SK-N-SH (cell line): Measurements from ENCODE around the gene EIF4H. TPM values are rescaled to one million over a fixed set of nuclear protein-coding genes. Genes with fewer than 3 reads are reported as not detected.

ENCODE experiments used
- CTCF ChIA-PET: fragments of 300-600, 350-600 bp; formaldehyde crosslinking; extraction: SDS; loops from one replicate; lab custom pipeline; 2021; lab: Yijun Ruan, JAX
- POLR2A ChIA-PET: fragments of 350-600 bp; sonication (Branson Sonifier 250); formaldehyde crosslinking; extraction: SDS; loops from one replicate; lab custom pipeline; 2020; ENCODE audit warnings: antibody characterized with exemption, inconsistent platforms; lab: Yijun Ruan, JAX
- DNase-seq: peaks from one replicate; pipeline ENCODE4 v3.0.0; 2012
- H2AFZ ChIP-seq: fragments of 200-600 bp; sonication (generic); 2 replicates; pipeline ENCODE4 v1.8.1; 2016; ENCODE audit warnings: antibody characterized with exemption, mild to moderate bottlenecking, low read depth
- H3F3A ChIP-seq: fragments of 200-600 bp; sonication (generic); replicated peaks from 2 replicates; pipeline ENCODE3; 2016; ENCODE audit warnings: antibody characterized with exemption, mild to moderate bottlenecking; ENCODE audit not compliant: insufficient read depth
- H3K27ac ChIP-seq, 2 experiments: fragments of 200-500 bp in 1 of 2; fragments of 200-600 bp in 1 of 2; sonication (Bioruptor generic) in 1 of 2; sonication (generic), shearing (Covaris generic) in 1 of 2; 2 replicates each; pipeline versions ENCODE4 v1.5.1 to v1.6.1; 2014 to 2016; ENCODE audit warnings: low read depth in 2 of 2, inconsistent platforms in 1 of 2, low read length in 1 of 2, mild to moderate bottlenecking in 1 of 2, mixed read lengths in 1 of 2
- H3K27me3 ChIP-seq: fragments of 200-600 bp; sonication (generic), shearing (Covaris generic); 2 replicates; pipeline ENCODE4 v1.6.1; 2016; ENCODE audit warnings: mixed run types; ENCODE audit not compliant: insufficient read depth
- H3K36me3 ChIP-seq, 2 experiments: fragments of 200-500 bp in 1 of 2; fragments of 200-600 bp in 1 of 2; sonication (Bioruptor generic) in 1 of 2; sonication (generic) in 1 of 2; replicated peaks in 1 of 2; 2 replicates each; pipeline versions ENCODE3 to v1.5.1; 2014 to 2016; ENCODE audit warnings: low read length in 1 of 2, mild to moderate bottlenecking in 1 of 2; ENCODE audit not compliant: insufficient read depth in 2 of 2, control insufficient read depth in 1 of 2
- H3K4me1 ChIP-seq, 2 experiments: fragments of 200-500 bp in 1 of 2; fragments of 200-600 bp in 1 of 2; sonication (Bioruptor generic) in 1 of 2; sonication (generic), shearing (Covaris generic) in 1 of 2; 2 replicates each; pipeline versions ENCODE4 v1.5.1 to v1.6.1; 2014 to 2016; ENCODE audit warnings: low read depth in 1 of 2, low read length in 1 of 2, mixed run types in 1 of 2; ENCODE audit not compliant: insufficient read depth in 2 of 2, control insufficient read depth in 1 of 2
- H3K4me2 ChIP-seq: fragments of 200-600 bp; sonication (generic), shearing (Covaris generic); 2 replicates; pipeline ENCODE4 v1.6.1; 2017; ENCODE audit warnings: mixed run types
- H3K4me3 ChIP-seq, 2 experiments: fragments of 200-500 bp in 1 of 2; fragments of 200-600 bp in 1 of 2; sonication (Bioruptor generic) in 1 of 2; sonication (generic), shearing (Covaris generic) in 1 of 2; 2 replicates each; pipeline versions ENCODE4 v1.5.1 to v1.8.1; 2014 to 2016; ENCODE audit warnings: low read depth in 2 of 2, inconsistent platforms in 1 of 2, low read length in 1 of 2, mild to moderate bottlenecking in 1 of 2, mixed read lengths in 1 of 2, moderate library complexity in 1 of 2
- H3K79me2 ChIP-seq: fragments of 200-600 bp; sonication (generic); 2 replicates; pipeline ENCODE4 v1.8.1; 2017; ENCODE audit warnings: mild to moderate bottlenecking; ENCODE audit not compliant: insufficient read depth
- H3K9ac ChIP-seq: fragments of 200-600 bp; sonication (generic); 2 replicates; pipeline ENCODE4 v1.6.1; 2017; ENCODE audit warnings: mixed run types
- H3K9me2 ChIP-seq: fragments of 200-600 bp; sonication (generic); 2 replicates; pipeline ENCODE4 v1.6.1; 2017; ENCODE audit warnings: mixed run types
- H3K9me3 ChIP-seq: fragments of 200-600 bp; sonication (generic); 2 replicates; pipeline ENCODE4 v1.6.1; 2017; ENCODE audit warnings: mixed run types, mild to moderate bottlenecking, moderate library complexity
- H4K20me1 ChIP-seq: fragments of 200-600 bp; sonication (generic); 2 replicates; pipeline ENCODE4 v1.6.1; 2017; ENCODE audit warnings: mild to moderate bottlenecking, mixed run types; ENCODE audit not compliant: insufficient read depth
- CTCF ChIP-seq: fragments of 200-600 bp; sonication (generic); IDR thresholded peaks from 2 replicates; pipeline ENCODE4 v1.6.1; 2017; ENCODE audit warnings: antibody characterized with exemption, mild to moderate bottlenecking, moderate library complexity
- FOXJ3 ChIP-seq: sonication (generic); formaldehyde crosslinking; IDR thresholded peaks from 2 replicates; pipeline ENCODE4 v1.5.1; 2020; ENCODE audit warnings: mild to moderate bottlenecking, missing genetic modification reagents
- IRF3 ChIP-seq: fragments of 150-350 bp; IDR thresholded peaks from 2 replicates; pipeline ENCODE4 v1.6.1; 2016; ENCODE audit warnings: mild to moderate bottlenecking, low read depth, low read length
- MAX ChIP-seq: IDR thresholded peaks from 2 replicates; pipeline ENCODE4 v1.4.0; 2012; ENCODE audit warnings: low read depth
- MEF2A ChIP-seq: IDR thresholded peaks from 2 replicates; pipeline ENCODE4 v1.4.0; 2012; ENCODE audit warnings: low read depth, borderline replicate concordance
- MXI1 ChIP-seq: IDR thresholded peaks from 2 replicates; pipeline ENCODE4 v1.6.1; 2012; ENCODE audit warnings: mild to moderate bottlenecking, low read depth, low read length, improper control_type of control experiment
- POLR2AphosphoS5 ChIP-seq: IDR thresholded peaks from 2 replicates; pipeline ENCODE4 v1.6.1; 2012; ENCODE audit warnings: low read depth, low read length
- RAD21 ChIP-seq: IDR thresholded peaks from 2 replicates; pipeline ENCODE4 v1.6.1; 2012; ENCODE audit warnings: mild to moderate bottlenecking, low read length
- RCOR1 ChIP-seq: fragments of 150-350 bp; IDR thresholded peaks from 2 replicates; pipeline ENCODE4 v1.6.1; 2017; ENCODE audit warnings: antibody characterized with exemption, low read length
- REST ChIP-seq: IDR thresholded peaks from 2 replicates; pipeline ENCODE4 v1.6.1; 2012; ENCODE audit warnings: mild to moderate bottlenecking, low read depth, low read length, moderate library complexity
- RFX5 ChIP-seq: IDR thresholded peaks from 2 replicates; pipeline ENCODE4 v1.6.1; 2012; ENCODE audit warnings: mild to moderate bottlenecking, improper control_type of control experiment, low read length
- RXRA ChIP-seq: IDR thresholded peaks from 2 replicates; pipeline ENCODE4 v1.4.0; 2012; ENCODE audit warnings: low read depth, mild to moderate bottlenecking, borderline replicate concordance
- SMC3 ChIP-seq: IDR thresholded peaks from 2 replicates; pipeline ENCODE4 v1.6.1; 2012; ENCODE audit warnings: low read depth, low read length, improper control_type of control experiment
- YY1 ChIP-seq: IDR thresholded peaks from 2 replicates; pipeline ENCODE4 v1.4.0; 2012; ENCODE audit warnings: low read depth, mild to moderate bottlenecking
- ZBTB33 ChIP-seq: IDR thresholded peaks from 2 replicates; pipeline ENCODE4 v1.4.0; 2012; ENCODE audit warnings: low read depth, borderline replicate concordance
- WGBS: methylation state at CpG from one replicate; pipeline ENCODE4 v1.1.6; 2017; ENCODE audit warnings: low lambda C conversion rate; 5-methylcytosine and 5-hydroxymethylcytosine counted together
- polyA plus RNA-seq, 3 experiments: library from polyadenylated mRNA; depleted of rRNA; stranded (reverse); fragments of >200 nt; gene quantifications; 2 replicates each; pipeline ENCODE4 v1.2.3, GENCODE V29; 2012

EIF4H gene
- polyA plus RNA-seq, 1 of the 3 experiments (the other 2 are of a cell fraction): 468 TPM

GRCh38 chr7:74235518-74236268 is 61.5 kb downstream of the EIF4H start:
- CTCF ChIA-PET: interaction anchor here (1.3 to 3.6 kb wide), 4 partner anchors 14 to 166 kb away, joined by 3 to 14 read pairs (median 6); no protein-coding TSS in a partner anchor
- Histone ChIP-seq H3K9me3 (no peaks in the 10 kb centered on the region), H3K9ac (no peak overlapping the region), H2AFZ (no peak overlapping the region), H3K4me3 (no peak overlapping the region), H3K9me2 (no peaks in the 10 kb centered on the region), H3K27me3 (no peaks in the 10 kb centered on the region), H3K27ac (no peak overlapping the region), H3K4me1 (no peaks in the 10 kb centered on the region), H3K79me2 (no peaks in the 10 kb centered on the region), H3F3A (peaks cover 17% of the 10 kb centered on the region), H3K4me2 (no peak overlapping the region), H4K20me1 (no peaks in the 10 kb centered on the region), H3K36me3 (peaks cover 47 to 52% of the 10 kb centered on the region in 2 experiments)
- DNase-seq: no peak
- TF ChIP-seq CTCF (no peak), ZBTB33 (no peak), RFX5 (no peak)
- WGBS: 94% methylated on average over 8 of the region's 8 CpGs
- POLR2A ChIA-PET: no interaction called here

GRCh38 chr7:74236284-74236683 is 62.1 kb downstream of the EIF4H start:
- ChIA-PET CTCF (interaction anchor here (1.3 to 1.8 kb wide), 2 partner anchors 30 to 165 kb away, joined by 5 to 6 read pairs; no protein-coding TSS in a partner anchor), POLR2A (no interaction called here)
- no peak for DNase-seq
- no peak overlapping the region for H3K9ac ChIP-seq
- H3F3A ChIP-seq: peaks cover 17% of the 10 kb centered on the region
- no peak overlapping the region for H3K4me2 ChIP-seq
- no peaks in the 10 kb centered on the region for H3K27me3 ChIP-seq
- H3K4me3 ChIP-seq: no peak overlapping the region
- H2AFZ ChIP-seq: no peak overlapping the region
- WGBS: 92% methylated on average over 3 of the region's 3 CpGs
- no peak overlapping the region for H3K27ac ChIP-seq
- H3K9me2 ChIP-seq: no peaks in the 10 kb centered on the region
- H4K20me1 ChIP-seq: no peaks in the 10 kb centered on the region
- H3K79me2 ChIP-seq: no peaks in the 10 kb centered on the region
- H3K9me3 ChIP-seq: no peaks in the 10 kb centered on the region
- H3K4me1 ChIP-seq: no peaks in the 10 kb centered on the region
- peaks cover 50 to 54% of the 10 kb centered on the region in 2 experiments for H3K36me3 ChIP-seq
- no peak for TF ChIP-seq MAX
- TF ChIP-seq RCOR1: no peak
- TF ChIP-seq REST: no peak
- TF ChIP-seq RXRA: no peak
- TF ChIP-seq SMC3: no peak
- no peak for TF ChIP-seq YY1
- no peak for TF ChIP-seq IRF3
- no peak for TF ChIP-seq FOXJ3 (CRISPR knock-in tag)
- TF ChIP-seq POLR2AphosphoS5: no peak
- no peak for TF ChIP-seq MXI1
- no peak for TF ChIP-seq MEF2A
- TF ChIP-seq RAD21: no peak
- no peak for TF ChIP-seq CTCF
